Stimulated activated CD4-positive, alpha-beta T cell treated with anti-CD3 and anti-CD28 coated beads, Interleukin-15, amount 100 ng/mL, for 48 hours (primary cell): Measurements from ENCODE around the gene KDM4B.
"Not testable (repeated sequence)": the region's sequence is repeated elsewhere in the genome, so short reads cannot be mapped to it uniquely, and the experiment has no call there.

ENCODE experiments used
- DNase-seq, 2 donors: peaks; one replicate each; pipeline ENCODE4 v3.0.0-alpha.2; 2020; ENCODE audit warnings: low read depth in 2 of 2

KDM4B gene

DNA sequence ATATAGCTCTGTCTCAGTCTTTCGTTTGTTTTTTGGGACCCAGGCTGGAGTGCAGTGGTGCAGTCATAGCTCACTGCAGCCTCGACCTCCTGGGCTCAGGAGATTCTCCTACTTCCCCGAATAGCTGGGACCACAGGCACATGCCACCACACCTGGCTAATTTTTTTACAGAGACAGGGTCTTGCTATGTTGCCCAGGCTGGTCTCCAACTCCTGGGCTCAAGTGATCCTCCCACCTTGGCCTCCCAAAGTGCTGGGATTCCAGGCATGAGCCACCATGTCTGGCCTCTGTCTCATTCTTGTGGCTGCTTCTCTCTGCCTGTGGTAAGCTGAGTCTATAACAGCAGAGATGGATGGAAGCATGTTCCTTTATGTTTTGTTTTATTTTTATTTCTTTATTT lies 226.7 kb downstream of the KDM4B start:
- DNase-seq: not testable (repeated sequence)

DNA sequence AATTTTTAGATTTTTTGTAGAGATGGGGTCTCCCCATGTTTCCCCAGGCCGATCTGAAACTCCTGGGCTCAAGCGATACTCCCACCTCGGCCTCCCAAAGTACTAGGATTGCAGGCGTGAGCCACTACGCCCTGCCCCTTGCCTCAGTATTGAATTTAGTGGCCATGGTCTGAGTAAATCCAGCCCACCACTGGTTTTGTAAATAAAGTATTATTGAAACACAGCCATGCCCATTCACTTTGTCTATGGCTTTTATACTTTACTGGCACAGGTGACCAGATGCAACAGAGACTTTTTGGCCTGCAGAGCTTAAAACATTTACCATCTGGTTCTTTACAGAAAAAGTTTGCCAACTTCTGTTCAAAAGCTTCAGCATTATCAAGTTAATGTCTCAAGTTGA lies 227.9 kb downstream of the KDM4B start:
- no peak for DNase-seq

DNA sequence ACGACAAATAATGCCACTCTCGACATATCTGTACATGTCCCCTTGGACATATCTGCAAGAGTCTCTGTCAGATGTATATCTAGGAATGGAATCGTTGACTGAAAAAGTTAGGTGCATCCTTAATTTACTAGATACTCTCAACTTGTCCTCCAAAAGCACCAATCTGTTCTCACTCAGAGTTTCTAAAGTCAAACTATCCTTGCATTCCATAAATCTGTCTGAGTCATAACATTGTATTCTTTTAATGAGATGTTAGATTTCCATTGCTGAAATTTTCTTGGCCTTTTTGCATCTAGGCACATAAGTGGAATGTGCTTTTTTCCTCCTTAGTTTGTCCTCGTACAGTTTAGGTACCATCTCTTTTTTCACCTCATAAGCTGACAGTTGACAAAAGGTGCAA lies 231.9 kb downstream of the KDM4B start:
- DNase-seq: no peak

DNA sequence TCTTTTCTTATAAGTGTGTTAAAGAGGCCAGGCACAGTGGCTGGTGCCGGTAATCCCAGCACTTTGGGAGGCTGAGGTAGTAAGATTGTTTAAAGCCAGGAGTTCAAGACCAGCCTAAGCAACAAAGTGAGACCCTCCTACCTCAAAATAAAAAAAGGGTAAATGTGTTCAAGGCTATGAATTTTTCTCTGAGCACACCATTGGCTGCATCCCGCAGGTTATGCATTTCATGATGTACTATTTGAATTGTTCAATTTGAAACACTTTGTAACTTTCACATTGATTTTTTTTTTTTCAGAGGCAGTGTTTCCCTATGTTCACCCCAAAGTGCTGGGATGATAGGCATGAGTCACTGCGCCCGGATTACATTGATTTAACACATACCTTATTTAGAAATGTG lies 233.6 kb downstream of the KDM4B start:
- DNase-seq: no peak
